B cell (primary cell): Measurements from ENCODE around the gene ZNF334. TPM values are rescaled to one million over a fixed set of nuclear protein-coding genes. Genes with fewer than 3 reads are reported as not detected.

Experiments
- ATAC-seq: fragments of 200-7000 bp; cut with Tn5 transposase; one replicate; pipeline ENCODE4 v1.10.0; 2021; ENCODE audit warnings: low read depth, mild to moderate bottlenecking, moderate number of reproducible peaks, moderate library complexity
- CTCF ChIA-PET: fragments of 350-600 bp; sonication (Branson Sonifier 250); formaldehyde crosslinking; loops from one replicate; lab custom pipeline; 2021; ENCODE audit warnings: antibody characterized with exemption, inconsistent platforms; lab: Charles Lee
- POLR2A ChIA-PET: fragments of 350-600 bp; sonication (Branson Sonifier 250); formaldehyde crosslinking; loops from one replicate; lab custom pipeline; 2021; ENCODE audit warnings: antibody characterized with exemption; lab: Charles Lee
- DNase-seq: peaks from one replicate; pipeline ENCODE4 v3.0.0; 2013
- H2AFZ ChIP-seq: 2 replicates; pipeline ENCODE4 v1.6.1; 2012; ENCODE audit warnings: mild to moderate bottlenecking, low read depth, low read length; ENCODE audit not compliant: insufficient read depth, poor library complexity, severe bottlenecking
- H3K27ac ChIP-seq, 2 donors: 1 replicate in 1 of 2; 2 replicates in 1 of 2; pipeline ENCODE4 v1.5.1; 2012 to 2013; ENCODE audit warnings: low read length in 2 of 2, mild to moderate bottlenecking in 2 of 2, moderate library complexity in 1 of 2
- H3K27me3 ChIP-seq, 4 experiments: fragments of 200-600 bp in 1 of 4; sonication (generic) in 1 of 4; replicated peaks in 1 of 4; 1 replicate in 2 of 4; 2 replicates in 2 of 4; pipeline versions ENCODE4 v1.6.1 to v1.7.0; 2013 to 2016; ENCODE audit warnings: low read length in 3 of 4, mild to moderate bottlenecking in 2 of 4, mixed read lengths in 1 of 4, moderate library complexity in 1 of 4; ENCODE audit not compliant: insufficient read depth in 4 of 4, control insufficient read depth in 3 of 4; ENCODE audit errors: control extremely low read depth in 1 of 4
- H3K36me3 ChIP-seq, 2 experiments: replicated peaks in 1 of 2; 1 replicate in 1 of 2; 2 replicates in 1 of 2; pipeline versions ENCODE4 v1.6.1 to v1.7.1; 2013; ENCODE audit warnings: low read length in 1 of 2; ENCODE audit not compliant: insufficient read depth in 2 of 2, control insufficient read depth in 1 of 2; ENCODE audit errors: control extremely low read depth in 1 of 2, extremely low read depth in 1 of 2
- H3K4me1 ChIP-seq, 2 donors: fragments of 200-600 bp in 1 of 2; sonication (generic) in 1 of 2; 1 replicate in 1 of 2; 2 replicates in 1 of 2; pipeline versions ENCODE4 v1.5.1 to v1.6.1; 2013 to 2017; ENCODE audit warnings: low read length in 2 of 2; ENCODE audit not compliant: control insufficient read depth in 2 of 2, insufficient read depth in 2 of 2
- H3K4me2 ChIP-seq: replicated peaks from 2 replicates; pipeline ENCODE3; 2012; ENCODE audit warnings: mild to moderate bottlenecking, low read depth, low read length; ENCODE audit not compliant: poor library complexity, severe bottlenecking
- H3K4me3 ChIP-seq, 5 experiments: fragments of 200-600 bp in 1 of 5; sonication (generic) in 1 of 5; 1 replicate in 3 of 5; 2 replicates in 2 of 5; pipeline versions ENCODE4 v1.5.1 to v1.7.0; 2011 to 2016; ENCODE audit warnings: low read length in 4 of 5, mild to moderate bottlenecking in 4 of 5, low read depth in 2 of 5, control low read depth in 1 of 5, moderate library complexity in 1 of 5; ENCODE audit not compliant: insufficient read depth in 1 of 5; ENCODE audit errors: control extremely low read depth in 1 of 5, extremely low read depth in 1 of 5
- H3K79me2 ChIP-seq: fragments of 200-600 bp; sonication (generic); one replicate; pipeline ENCODE4 v1.6.0; 2016; ENCODE audit warnings: low read length; ENCODE audit not compliant: control insufficient read depth, insufficient read depth
- H3K9ac ChIP-seq: fragments of 200-600 bp; sonication (generic); 2 replicates; pipeline ENCODE4 v1.6.1; 2017; ENCODE audit warnings: mild to moderate bottlenecking, low read length, moderate library complexity
- H3K9me3 ChIP-seq, 3 donors: one replicate each; pipeline versions ENCODE4 v1.6.1 to v1.7.1; 2013; ENCODE audit warnings: low read length in 2 of 3; ENCODE audit not compliant: control insufficient read depth in 2 of 3, insufficient read depth in 1 of 3; ENCODE audit errors: control extremely low read depth in 1 of 3
- H4K20me1 ChIP-seq: 2 replicates; pipeline ENCODE4 v1.6.0; 2012; ENCODE audit warnings: mild to moderate bottlenecking, low read length; ENCODE audit not compliant: insufficient read depth, control insufficient read depth, poor library complexity, severe bottlenecking
- H3K27ac Mint-ChIP-seq: one replicate; pipeline ENCODE4 v1.8.0; 2021; ENCODE audit warnings: mixed read lengths
- H3K27me3 Mint-ChIP-seq: one replicate; pipeline ENCODE4 v1.8.0; 2021; ENCODE audit warnings: mixed read lengths
- H3K4me1 Mint-ChIP-seq: one replicate; pipeline ENCODE4 v1.8.0; 2021; ENCODE audit warnings: mixed read lengths
- H3K4me3 Mint-ChIP-seq: one replicate; pipeline ENCODE4 v1.8.0; 2021; ENCODE audit warnings: mixed read lengths
- H3K9me3 Mint-ChIP-seq: one replicate; pipeline ENCODE4 v1.8.0; 2022; ENCODE audit warnings: mixed read lengths; ENCODE audit not compliant: insufficient read depth
- EZH2 ChIP-seq: IDR thresholded peaks from 2 replicates; pipeline ENCODE4 v1.6.1; 2012; ENCODE audit warnings: borderline replicate concordance, low read depth, mild to moderate bottlenecking, moderate library complexity, low read length; ENCODE audit not compliant: insufficient read depth, poor library complexity, severe bottlenecking
- WGBS: methylation state at CpG from one replicate; pipeline ENCODE4 v1.1.5; 2013; ENCODE audit warnings: missing lambda C conversion rate; ENCODE audit not compliant: insufficient coverage; 5-methylcytosine and 5-hydroxymethylcytosine counted together
- intact Hi-C: fragments of 100-400 bp; cut with micrococcal nuclease; formaldehyde crosslinking; loops from one replicate; pipeline ENCODE4 v1.10.0; 2022
- polyA plus RNA-seq: library from polyadenylated mRNA; depleted of rRNA; stranded (reverse); fragments of >200 nt; gene quantifications from 2 replicates; pipeline ENCODE4 v1.2.3, GENCODE V29; 2012
- total RNA-seq, 2 donors: library from RNA; stranded (reverse); fragments of 120-200 nt in 1 of 2; gene quantifications; 1 replicate in 1 of 2; 2 replicates in 1 of 2; pipeline versions ENCODE4 v1.2.3 to v1.2.4, GENCODE V29; 2013 to 2022
- TF ChIP-seq, protein P1 (sequence below): fragments of 200-600 bp; IDR thresholded peaks from one replicate; pipeline ENCODE4 v1.8.0; 2022; ENCODE audit warnings: antibody characterized with exemption, mild to moderate bottlenecking

Gene ZNF334
- total and polyA plus RNA-seq, 2 donors (not counting 1 experiment from before 2014, with no cell fraction given): 0.22 to 0.30 TPM

DNA sequence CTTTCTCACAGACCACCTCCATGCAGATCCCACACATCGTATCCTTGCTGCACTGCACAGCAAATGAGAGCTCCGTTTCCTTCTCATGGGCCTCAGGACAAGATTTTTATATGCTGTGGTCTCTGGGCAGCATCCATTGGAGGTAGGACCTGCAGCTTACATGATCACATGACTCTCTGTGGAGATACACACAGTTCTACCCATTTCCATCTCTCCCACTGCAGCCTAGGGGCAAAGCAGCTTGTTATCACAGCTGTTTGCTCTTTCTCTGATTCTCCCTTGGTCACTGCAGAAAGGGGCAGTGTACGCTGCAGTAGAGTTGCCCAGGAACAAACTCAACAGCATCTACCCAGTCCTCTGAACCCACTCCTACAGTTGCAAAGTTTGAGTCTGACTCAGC is 48.9 kb downstream of the ZNF334 start:
- 79% methylated on average over 3 of the region's 3 CpGs for WGBS
- POLR2A ChIA-PET: no interaction called here

DNA sequence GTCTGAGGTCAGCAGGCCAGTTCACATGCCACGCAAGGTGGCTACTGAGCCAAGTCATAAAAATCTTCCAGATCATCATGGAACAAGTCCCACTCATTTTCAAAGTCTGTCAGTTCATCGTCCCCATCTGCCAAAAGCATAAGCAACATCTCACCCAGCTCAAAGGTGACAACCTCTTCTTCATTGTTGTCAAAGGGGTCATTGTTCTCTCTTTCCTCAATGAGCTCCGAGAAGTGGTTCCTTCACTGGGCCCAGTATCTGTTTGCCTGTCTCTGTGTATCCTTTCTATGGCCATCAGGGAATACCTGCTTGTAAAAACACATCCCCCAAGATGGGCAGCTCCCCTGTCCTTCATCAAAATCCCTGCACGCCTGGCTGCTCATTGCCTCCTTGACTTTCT is 49.5 kb downstream of the ZNF334 start:
- no peak for TF ChIP-seq EZH2
- TF ChIP-seq, protein P1, sequence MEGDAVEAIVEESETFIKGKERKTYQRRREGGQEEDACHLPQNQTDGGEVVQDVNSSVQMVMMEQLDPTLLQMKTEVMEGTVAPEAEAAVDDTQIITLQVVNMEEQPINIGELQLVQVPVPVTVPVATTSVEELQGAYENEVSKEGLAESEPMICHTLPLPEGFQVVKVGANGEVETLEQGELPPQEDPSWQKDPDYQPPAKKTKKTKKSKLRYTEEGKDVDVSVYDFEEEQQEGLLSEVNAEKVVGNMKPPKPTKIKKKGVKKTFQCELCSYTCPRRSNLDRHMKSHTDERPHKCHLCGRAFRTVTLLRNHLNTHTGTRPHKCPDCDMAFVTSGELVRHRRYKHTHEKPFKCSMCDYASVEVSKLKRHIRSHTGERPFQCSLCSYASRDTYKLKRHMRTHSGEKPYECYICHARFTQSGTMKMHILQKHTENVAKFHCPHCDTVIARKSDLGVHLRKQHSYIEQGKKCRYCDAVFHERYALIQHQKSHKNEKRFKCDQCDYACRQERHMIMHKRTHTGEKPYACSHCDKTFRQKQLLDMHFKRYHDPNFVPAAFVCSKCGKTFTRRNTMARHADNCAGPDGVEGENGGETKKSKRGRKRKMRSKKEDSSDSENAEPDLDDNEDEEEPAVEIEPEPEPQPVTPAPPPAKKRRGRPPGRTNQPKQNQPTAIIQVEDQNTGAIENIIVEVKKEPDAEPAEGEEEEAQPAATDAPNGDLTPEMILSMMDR: no peak
- Histone ChIP-seq H3K4me1 (peaks cover 5 to 8% of the 10 kb centered on the region in 2 donors), H3K4me3 (no peak overlapping the region), H3K4me2 (no peak overlapping the region), H3K27ac (no peak overlapping the region), H3K27me3 (peaks cover 0 to 13% (median 8%) of the 10 kb centered on the region in 4 experiments), H4K20me1 (no peaks in the 10 kb centered on the region), H2AFZ (no peak overlapping the region), H3K36me3 (no peaks in the 10 kb centered on the region), H3K9ac (no peak overlapping the region), H3K79me2 (no peaks in the 10 kb centered on the region), H3K9me3 (peaks cover 0 to 5% (median 0%) of the 10 kb centered on the region in 3 donors)
- H3K4me1 Mint-ChIP-seq: peaks cover 5% of the 10 kb centered on the region
- ATAC-seq: no peak
- WGBS: 98% methylated on average over 4 of the region's 4 CpGs
- peaks cover 38% of the 10 kb centered on the region for H3K27me3 Mint-ChIP-seq
- H3K4me3 Mint-ChIP-seq: no peak overlapping the region
- intact Hi-C loops: no loop called here
- H3K9me3 Mint-ChIP-seq: no peaks in the 10 kb centered on the region
- ChIA-PET CTCF (no interaction called here), POLR2A (no interaction called here)
- DNase-seq: no peak
- H3K27ac Mint-ChIP-seq: no peak overlapping the region

More for the DNA sequence above, 48.9 kb downstream of the ZNF334 start:
- Histone ChIP-seq H3K9ac (no peak overlapping the region), H3K4me1 (peaks cover 0 to 2% of the 10 kb centered on the region in 2 donors), H3K4me2 (no peak overlapping the region), H3K36me3 (no peaks in the 10 kb centered on the region), H3K27ac (no peak overlapping the region), H3K9me3 (no peaks in the 10 kb centered on the region), H3K79me2 (no peaks in the 10 kb centered on the region), H4K20me1 (no peaks in the 10 kb centered on the region), H3K4me3 (no peak overlapping the region), H2AFZ (no peak overlapping the region), H3K27me3 (peaks cover 0 to 7% (median 3%) of the 10 kb centered on the region in 4 experiments)
- TF ChIP-seq, protein P1: no peak
- no peak for TF ChIP-seq EZH2
- no peak for ATAC-seq
- Mint-ChIP-seq H3K27me3 (peaks cover 35% of the 10 kb centered on the region), H3K4me1 (peaks cover 2% of the 10 kb centered on the region), H3K4me3 (no peak overlapping the region), H3K27ac (no peak overlapping the region), H3K9me3 (no peaks in the 10 kb centered on the region)
- CTCF ChIA-PET: no interaction called here
- DNase-seq: no peak
- intact Hi-C loops: no loop called here
